HEK293 (cell line): ENCODE results near the gene OR2D3.
A peak's percentile ranks its signal among the peaks of the same experiment; 100 is the strongest.

ENCODE experiments used
- CTCF ChIA-PET: fragments of 350-600 bp; formaldehyde crosslinking; extraction: SDS; loops from one replicate; lab custom pipeline; 2021; ENCODE audit warnings: antibody characterized with exemption; lab: Yijun Ruan, JAX
- POLR2A ChIA-PET: fragments of 300-600 bp; formaldehyde crosslinking; extraction: SDS; loops from one replicate; lab custom pipeline; 2020; ENCODE audit warnings: antibody characterized with exemption, inconsistent platforms; lab: Yijun Ruan, JAX
- H3K27ac ChIP-seq: fragments of 200-500 bp; sonication (Bioruptor generic); 2 replicates; pipeline ENCODE4 v1.5.1; 2014; ENCODE audit warnings: low read depth, low read length, control low read depth, inconsistent platforms; ENCODE audit errors: extremely low read depth
- H3K36me3 ChIP-seq, 2 experiments: fragments of 200-500 bp in 1 of 2; sonication (Bioruptor generic) in 1 of 2; 1 replicate in 1 of 2; 2 replicates in 1 of 2; pipeline ENCODE4 v1.5.1; 2014 to 2017; ENCODE audit warnings: inconsistent platforms in 2 of 2, low read length in 2 of 2; ENCODE audit not compliant: control insufficient read depth in 2 of 2, insufficient read depth in 1 of 2
- H3K4me1 ChIP-seq: fragments of 200-500 bp; sonication (Bioruptor generic); 2 replicates; pipeline ENCODE4 v1.5.1; 2014; ENCODE audit warnings: mild to moderate bottlenecking, low read length, inconsistent platforms; ENCODE audit not compliant: control insufficient read depth, insufficient read depth
- H3K4me3 ChIP-seq: 2 replicates; pipeline ENCODE4 v1.5.1; 2011; ENCODE audit warnings: low read depth, mild to moderate bottlenecking, control low read depth, low read length, moderate library complexity
- H3K9me3 ChIP-seq: fragments of 200-500 bp; sonication (Bioruptor generic); 2 replicates; pipeline ENCODE4 v1.5.1; 2014; ENCODE audit warnings: low read depth, low read length, inconsistent platforms; ENCODE audit not compliant: control insufficient read depth, insufficient read depth
- EGR2 ChIP-seq: fragments of 450-650 bp; formaldehyde crosslinking; IDR thresholded peaks from 2 replicates; pipeline ENCODE4 v1.5.1; 2016; ENCODE audit warnings: low read depth, missing biosample characterization, missing genetic modification characterization
- GLIS1 ChIP-seq: fragments of 450-650 bp; formaldehyde crosslinking; IDR thresholded peaks from 2 replicates; pipeline ENCODE4 v1.5.1; 2016; ENCODE audit warnings: missing biosample characterization, missing genetic modification characterization
- OVOL3 ChIP-seq: fragments of 450-650 bp; formaldehyde crosslinking; IDR thresholded peaks from 2 replicates; pipeline ENCODE4 v1.5.1; 2016; ENCODE audit warnings: missing biosample characterization, missing genetic modification characterization
- PRDM1 ChIP-seq: fragments of 450-650 bp; formaldehyde crosslinking; IDR thresholded peaks from 2 replicates; pipeline ENCODE4; 2016; ENCODE audit warnings: missing biosample characterization, missing genetic modification characterization
- SP2 ChIP-seq: fragments of 450-650 bp; formaldehyde crosslinking; IDR thresholded peaks from 2 replicates; pipeline ENCODE4 v1.5.1; 2016; ENCODE audit warnings: missing biosample characterization, missing genetic modification characterization
- SP3 ChIP-seq: fragments of 450-650 bp; formaldehyde crosslinking; IDR thresholded peaks from 2 replicates; pipeline ENCODE4 v1.5.1; 2016; ENCODE audit warnings: missing biosample characterization, missing genetic modification characterization
- TRIM28 ChIP-seq: IDR thresholded peaks from 2 replicates; pipeline ENCODE4 v1.6.1; 2011; ENCODE audit warnings: low read length, control low read depth, borderline replicate concordance
- ZBTB17 ChIP-seq: fragments of 450-650 bp; formaldehyde crosslinking; IDR thresholded peaks from 2 replicates; pipeline ENCODE4 v1.5.1; 2016; ENCODE audit warnings: missing biosample characterization, missing genetic modification characterization
- ZBTB20 ChIP-seq: fragments of 450-650 bp; formaldehyde crosslinking; IDR thresholded peaks from 2 replicates; pipeline ENCODE4 v1.5.1; 2016; ENCODE audit warnings: missing biosample characterization, missing genetic modification characterization
- ZFHX2 ChIP-seq: fragments of 450-650 bp; formaldehyde crosslinking; conservative IDR thresholded peaks from 2 replicates; pipeline ENCODE4 v1.5.1; 2016; ENCODE audit warnings: missing biosample characterization, missing genetic modification characterization
- ZNF112 ChIP-seq: fragments of 450-650 bp; formaldehyde crosslinking; IDR thresholded peaks from 2 replicates; pipeline ENCODE4 v1.5.0; 2017; ENCODE audit warnings: missing biosample characterization, missing genetic modification characterization
- ZNF2 ChIP-seq: fragments of 450-650 bp; formaldehyde crosslinking; IDR thresholded peaks from 2 replicates; pipeline ENCODE4 v1.5.1; 2016; ENCODE audit warnings: missing biosample characterization, missing genetic modification characterization
- ZNF211 ChIP-seq: fragments of 450-650 bp; formaldehyde crosslinking; IDR thresholded peaks from 2 replicates; pipeline ENCODE4 v1.5.1; 2016; ENCODE audit warnings: low read depth, missing biosample characterization, missing genetic modification characterization
- ZNF366 ChIP-seq: fragments of 450-650 bp; formaldehyde crosslinking; conservative IDR thresholded peaks from 2 replicates; pipeline ENCODE4 v1.5.1; 2016; ENCODE audit warnings: missing biosample characterization, missing genetic modification characterization
- ZNF610 ChIP-seq: fragments of 450-650 bp; formaldehyde crosslinking; IDR thresholded peaks from 2 replicates; pipeline ENCODE4 v1.5.1; 2016; ENCODE audit warnings: missing biosample characterization, missing genetic modification characterization, borderline replicate concordance
- ZNF624 ChIP-seq: fragments of 450-650 bp; formaldehyde crosslinking; IDR thresholded peaks from 2 replicates; pipeline ENCODE4 v1.5.1; 2017; ENCODE audit warnings: missing biosample characterization, missing genetic modification characterization
- ZSCAN5A ChIP-seq: fragments of 450-650 bp; formaldehyde crosslinking; IDR thresholded peaks from 2 replicates; pipeline ENCODE4 v1.5.1; 2016; ENCODE audit warnings: missing biosample characterization, missing genetic modification characterization
- TF ChIP-seq, protein P1 (sequence below): fragments of 450-650 bp; IDR thresholded peaks from 2 replicates; pipeline ENCODE4 v1.5.1; 2018; ENCODE audit warnings: missing biosample characterization, missing genetic modification characterization
- TF ChIP-seq, protein P2 (sequence below): fragments of 450-650 bp; formaldehyde crosslinking; conservative IDR thresholded peaks from 2 replicates; pipeline ENCODE4 v1.5.1; 2016; ENCODE audit warnings: low read depth, missing biosample characterization, missing genetic modification characterization
- TF ChIP-seq, protein P3 (sequence below): fragments of 450-650 bp; formaldehyde crosslinking; IDR thresholded peaks from 2 replicates; pipeline ENCODE4 v1.5.1; 2016; ENCODE audit warnings: missing biosample characterization, missing genetic modification characterization

OR2D3 gene

DNA sequence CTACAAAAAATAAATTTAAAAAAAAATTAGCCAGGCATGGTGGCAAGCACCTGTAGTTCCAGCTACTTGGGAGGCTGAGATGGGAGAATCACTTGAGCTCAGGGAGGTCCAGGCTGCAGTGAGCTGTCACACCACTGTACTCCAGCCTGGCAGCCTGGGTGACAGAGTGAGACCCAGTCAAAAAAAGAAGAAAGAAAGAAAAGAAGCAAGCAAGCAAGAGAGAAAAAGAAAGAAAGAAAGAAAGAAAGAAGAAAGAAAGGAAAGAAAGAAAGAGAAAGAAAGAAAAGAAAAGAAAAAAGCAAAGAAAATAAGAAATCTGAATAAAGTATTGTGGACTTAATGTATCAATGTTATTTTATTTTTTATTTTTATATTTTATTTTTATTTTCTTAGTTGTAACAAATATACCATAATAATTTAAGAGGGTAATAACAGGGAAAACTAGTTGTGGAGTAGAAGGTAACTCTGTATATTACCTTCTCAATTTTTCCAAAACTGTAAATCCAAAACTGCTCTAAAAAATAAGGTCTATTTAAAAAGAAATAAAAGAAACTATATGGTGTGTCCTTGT, 4.3 kb downstream of the OR2D3 start:
- POLR2A ChIA-PET: interaction anchor here (0.6 kb wide), 1 partner anchor 1108 kb away, joined by 3 read pairs; no protein-coding TSS in a partner anchor
- CTCF ChIA-PET: interaction anchor here (0.5 kb wide), 1 partner anchor 1799 kb away, joined by 3 read pairs; no protein-coding TSS in a partner anchor
- TF ChIP-seq GLIS1 (tag by site-specific recombination): 0 out of 2 replicates have a peak, but pooled peaks have one; percentile 8
- no peak for TF ChIP-seq ZSCAN5A (tag by site-specific recombination)
- TF ChIP-seq ZNF366 (tag by site-specific recombination): 0 out of 2 replicates have a peak, but pooled peaks have one; percentile 34
- no peaks in the 10 kb centered on the region for H3K9me3 ChIP-seq
- no peaks in the 10 kb centered on the region for H3K36me3 ChIP-seq
- H3K27ac ChIP-seq: no peak overlapping the region
- H3K4me1 ChIP-seq: no peaks in the 10 kb centered on the region
- H3K4me3 ChIP-seq: no peak overlapping the region

DNA sequence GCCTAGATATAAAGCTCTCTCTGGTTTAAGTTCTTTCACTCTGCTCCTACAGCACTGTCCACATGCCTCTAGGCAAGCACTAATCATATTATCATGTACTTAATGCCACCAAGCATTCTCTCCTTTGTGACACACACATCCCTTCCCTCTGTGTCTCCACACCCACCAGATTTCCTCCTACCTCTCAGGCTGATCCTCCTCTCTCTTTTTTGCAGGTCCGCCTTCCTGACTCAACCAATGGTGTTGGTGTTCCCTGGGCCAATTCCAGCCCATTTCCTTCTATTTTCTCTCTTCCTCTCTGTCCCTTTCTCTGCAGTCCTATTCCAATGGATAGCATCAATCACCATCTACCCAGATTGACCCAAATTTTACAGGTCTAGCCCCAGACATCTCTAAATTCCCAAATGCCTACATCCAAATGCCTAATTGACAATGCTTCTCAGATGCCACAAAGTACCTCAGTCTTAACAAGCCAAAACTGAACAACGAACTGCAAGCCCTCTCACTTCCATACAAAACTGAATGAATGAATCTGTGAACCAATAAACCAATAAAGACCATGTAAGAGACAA, 4.9 kb downstream of the OR2D3 start:
- CTCF ChIA-PET: interaction anchor here (0.9 to 1.2 kb wide), 3 partner anchors 29 to 740 kb away, joined by 3 to 4 read pairs (median 3); no protein-coding TSS in a partner anchor
- Histone ChIP-seq H3K4me1 (no peaks in the 10 kb centered on the region), H3K27ac (no peak overlapping the region), H3K4me3 (peak overlapping the region; percentile 71), H3K36me3 (no peaks in the 10 kb centered on the region), H3K9me3 (no peaks in the 10 kb centered on the region)
- POLR2A ChIA-PET: interaction anchor here (1.0 to 1.3 kb wide), 2 partner anchors 12 to 13 kb away, joined by 3 to 4 read pairs; no protein-coding TSS in a partner anchor
- TF ChIP-seq ZNF211: no peak
- TF ChIP-seq ZNF2 (tag by site-specific recombination): peak; percentile 56; the same call in 1 of the 2 replicates
- TF ChIP-seq ZBTB17 (tag by site-specific recombination): peak; percentile 43
- TF ChIP-seq OVOL3 (tag by site-specific recombination): no peak
- peak; percentile 73 for TF ChIP-seq ZFHX2 (tag by site-specific recombination)
- TF ChIP-seq, protein P1, sequence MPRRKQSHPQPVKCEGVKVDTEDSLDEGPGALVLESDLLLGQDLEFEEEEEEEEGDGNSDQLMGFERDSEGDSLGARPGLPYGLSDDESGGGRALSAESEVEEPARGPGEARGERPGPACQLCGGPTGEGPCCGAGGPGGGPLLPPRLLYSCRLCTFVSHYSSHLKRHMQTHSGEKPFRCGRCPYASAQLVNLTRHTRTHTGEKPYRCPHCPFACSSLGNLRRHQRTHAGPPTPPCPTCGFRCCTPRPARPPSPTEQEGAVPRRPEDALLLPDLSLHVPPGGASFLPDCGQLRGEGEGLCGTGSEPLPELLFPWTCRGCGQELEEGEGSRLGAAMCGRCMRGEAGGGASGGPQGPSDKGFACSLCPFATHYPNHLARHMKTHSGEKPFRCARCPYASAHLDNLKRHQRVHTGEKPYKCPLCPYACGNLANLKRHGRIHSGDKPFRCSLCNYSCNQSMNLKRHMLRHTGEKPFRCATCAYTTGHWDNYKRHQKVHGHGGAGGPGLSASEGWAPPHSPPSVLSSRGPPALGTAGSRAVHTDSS (tag by site-specific recombination): no peak
- no peak for TF ChIP-seq ZNF624 (tag by site-specific recombination)
- peak; percentile 68 for TF ChIP-seq SP2 (tag by site-specific recombination)
- no peak for TF ChIP-seq ZNF112
- peak; percentile 5; the same call in 1 of the 2 replicates for TF ChIP-seq ZBTB20 (tag by site-specific recombination)
- TF ChIP-seq EGR2 (tag by site-specific recombination): peak; percentile 78
- TF ChIP-seq, protein P2, sequence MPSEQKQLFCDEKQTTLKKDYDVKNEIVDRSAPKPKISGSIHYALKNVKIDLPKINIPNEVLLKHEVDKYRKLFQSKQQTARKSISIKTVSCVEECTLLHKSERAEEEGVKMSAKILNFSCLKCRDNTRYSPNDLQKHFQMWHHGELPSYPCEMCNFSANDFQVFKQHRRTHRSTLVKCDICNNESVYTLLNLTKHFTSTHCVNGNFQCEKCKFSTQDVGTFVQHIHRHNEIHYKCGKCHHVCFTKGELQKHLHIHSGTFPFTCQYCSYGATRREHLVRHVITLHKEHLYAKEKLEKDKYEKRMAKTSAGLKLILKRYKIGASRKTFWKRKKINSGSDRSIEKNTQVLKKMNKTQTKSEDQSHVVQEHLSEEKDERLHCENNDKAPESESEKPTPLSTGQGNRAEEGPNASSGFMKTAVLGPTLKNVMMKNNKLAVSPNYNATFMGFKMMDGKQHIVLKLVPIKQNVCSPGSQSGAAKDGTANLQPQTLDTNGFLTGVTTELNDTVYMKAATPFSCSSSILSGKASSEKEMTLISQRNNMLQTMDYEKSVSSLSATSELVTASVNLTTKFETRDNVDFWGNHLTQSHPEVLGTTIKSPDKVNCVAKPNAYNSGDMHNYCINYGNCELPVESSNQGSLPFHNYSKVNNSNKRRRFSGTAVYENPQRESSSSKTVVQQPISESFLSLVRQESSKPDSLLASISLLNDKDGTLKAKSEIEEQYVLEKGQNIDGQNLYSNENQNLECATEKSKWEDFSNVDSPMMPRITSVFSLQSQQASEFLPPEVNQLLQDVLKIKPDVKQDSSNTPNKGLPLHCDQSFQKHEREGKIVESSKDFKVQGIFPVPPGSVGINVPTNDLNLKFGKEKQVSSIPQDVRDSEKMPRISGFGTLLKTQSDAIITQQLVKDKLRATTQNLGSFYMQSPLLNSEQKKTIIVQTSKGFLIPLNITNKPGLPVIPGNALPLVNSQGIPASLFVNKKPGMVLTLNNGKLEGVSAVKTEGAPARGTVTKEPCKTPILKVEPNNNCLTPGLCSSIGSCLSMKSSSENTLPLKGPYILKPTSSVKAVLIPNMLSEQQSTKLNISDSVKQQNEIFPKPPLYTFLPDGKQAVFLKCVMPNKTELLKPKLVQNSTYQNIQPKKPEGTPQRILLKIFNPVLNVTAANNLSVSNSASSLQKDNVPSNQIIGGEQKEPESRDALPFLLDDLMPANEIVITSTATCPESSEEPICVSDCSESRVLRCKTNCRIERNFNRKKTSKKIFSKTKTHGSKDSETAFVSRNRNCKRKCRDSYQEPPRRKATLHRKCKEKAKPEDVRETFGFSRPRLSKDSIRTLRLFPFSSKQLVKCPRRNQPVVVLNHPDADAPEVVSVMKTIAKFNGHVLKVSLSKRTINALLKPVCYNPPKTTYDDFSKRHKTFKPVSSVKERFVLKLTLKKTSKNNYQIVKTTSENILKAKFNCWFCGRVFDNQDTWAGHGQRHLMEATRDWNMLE (tag by site-specific recombination): peak; percentile 72
- 0 out of 2 replicates have a peak, but pooled peaks have one; percentile 22 for TF ChIP-seq ZNF610 (tag by site-specific recombination)
- TF ChIP-seq, protein P3, sequence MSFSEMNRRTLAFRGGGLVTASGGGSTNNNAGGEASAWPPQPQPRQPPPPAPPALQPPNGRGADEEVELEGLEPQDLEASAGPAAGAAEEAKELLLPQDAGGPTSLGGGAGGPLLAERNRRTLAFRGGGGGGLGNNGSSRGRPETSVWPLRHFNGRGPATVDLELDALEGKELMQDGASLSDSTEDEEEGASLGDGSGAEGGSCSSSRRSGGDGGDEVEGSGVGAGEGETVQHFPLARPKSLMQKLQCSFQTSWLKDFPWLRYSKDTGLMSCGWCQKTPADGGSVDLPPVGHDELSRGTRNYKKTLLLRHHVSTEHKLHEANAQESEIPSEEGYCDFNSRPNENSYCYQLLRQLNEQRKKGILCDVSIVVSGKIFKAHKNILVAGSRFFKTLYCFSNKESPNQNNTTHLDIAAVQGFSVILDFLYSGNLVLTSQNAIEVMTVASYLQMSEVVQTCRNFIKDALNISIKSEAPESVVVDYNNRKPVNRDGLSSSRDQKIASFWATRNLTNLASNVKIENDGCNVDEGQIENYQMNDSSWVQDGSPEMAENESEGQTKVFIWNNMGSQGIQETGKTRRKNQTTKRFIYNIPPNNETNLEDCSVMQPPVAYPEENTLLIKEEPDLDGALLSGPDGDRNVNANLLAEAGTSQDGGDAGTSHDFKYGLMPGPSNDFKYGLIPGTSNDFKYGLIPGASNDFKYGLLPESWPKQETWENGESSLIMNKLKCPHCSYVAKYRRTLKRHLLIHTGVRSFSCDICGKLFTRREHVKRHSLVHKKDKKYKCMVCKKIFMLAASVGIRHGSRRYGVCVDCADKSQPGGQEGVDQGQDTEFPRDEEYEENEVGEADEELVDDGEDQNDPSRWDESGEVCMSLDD (tag by site-specific recombination): peak; percentile 21; the same call in 1 of the 2 replicates
- TF ChIP-seq SP3 (tag by site-specific recombination): peak; percentile 38; the same call in 1 of the 2 replicates
- TF ChIP-seq PRDM1 (tag by site-specific recombination): peak; percentile 37; the same call in 1 of the 2 replicates
- peak; percentile 83; the same call in 1 of the 2 replicates for TF ChIP-seq TRIM28
